ENCODE data around the gene NXPH1. TPM values are rescaled to one million over a fixed set of nuclear protein-coding genes. Genes with fewer than 3 reads are reported as not detected.

The NXPH1 gene
- total RNA-seq, 1 donor from 2014 or later, result not detected

- H3K36me3 Mint-ChIP-seq (ENCODE audit: low read depth), result no peaks in the 10 kb centered on the region
- no peaks in the 10 kb centered on the region for H3K9me3 Mint-ChIP-seq (ENCODE audit: low read depth)
- DNase-seq (ENCODE audit: low spot score), result no peak
- TF ChIP-seq CTCF (IDR thresholded peaks at IDR 0.05), result no peak
- H3K4me3 Mint-ChIP-seq (ENCODE audit: unreplicated experiment), result no peak overlapping the region
- H3K4me1 Mint-ChIP-seq (ENCODE audit: low read depth), result no peaks in the 10 kb centered on the region
- H3K27me3 Mint-ChIP-seq (ENCODE audit: low read depth), result peaks cover 3% of the 10 kb centered on the region
- no peak overlapping the region for H3K27ac Mint-ChIP-seq (ENCODE audit: unreplicated experiment)
Measured at GRCh38 chr7:8549046-8549445, 115.6 kb downstream of the NXPH1 start.

- DNase-seq (ENCODE audit: low spot score), result no peak
- no peak overlapping the region for H3K4me3 Mint-ChIP-seq (ENCODE audit: unreplicated experiment)
- H3K27me3 Mint-ChIP-seq (ENCODE audit: low read depth), result peaks cover 10% of the 10 kb centered on the region
- H3K36me3 Mint-ChIP-seq (ENCODE audit: low read depth), result no peaks in the 10 kb centered on the region
- no peaks in the 10 kb centered on the region for H3K4me1 Mint-ChIP-seq (ENCODE audit: low read depth)
- no peaks in the 10 kb centered on the region for H3K9me3 Mint-ChIP-seq (ENCODE audit: low read depth)
- H3K27ac Mint-ChIP-seq (ENCODE audit: unreplicated experiment), result no peak overlapping the region
- no peak for TF ChIP-seq CTCF (IDR thresholded peaks at IDR 0.05)
Measured at GRCh38 chr7:8560501-8560900, 127.1 kb downstream of the NXPH1 start.

- no peak for TF ChIP-seq CTCF (IDR thresholded peaks at IDR 0.05)
- Mint-ChIP-seq H3K36me3 (ENCODE audit: low read depth) (no peaks in the 10 kb centered on the region), H3K27me3 (ENCODE audit: low read depth) (peaks cover 10% of the 10 kb centered on the region), H3K9me3 (ENCODE audit: low read depth) (no peaks in the 10 kb centered on the region), H3K4me1 (ENCODE audit: low read depth) (no peaks in the 10 kb centered on the region), H3K4me3 (ENCODE audit: unreplicated experiment) (no peak overlapping the region), H3K27ac (ENCODE audit: unreplicated experiment) (no peak overlapping the region)
- no peak for DNase-seq (ENCODE audit: low spot score)
Measured at GRCh38 chr7:8561449-8561848, 128.0 kb downstream of the NXPH1 start.

- H3K4me1 Mint-ChIP-seq (ENCODE audit: low read depth), result no peaks in the 10 kb centered on the region
- no peak overlapping the region for H3K27ac Mint-ChIP-seq (ENCODE audit: unreplicated experiment)
- no peaks in the 10 kb centered on the region for H3K9me3 Mint-ChIP-seq (ENCODE audit: low read depth)
- H3K27me3 Mint-ChIP-seq (ENCODE audit: low read depth), result peaks cover 10% of the 10 kb centered on the region
- no peak overlapping the region for H3K4me3 Mint-ChIP-seq (ENCODE audit: unreplicated experiment)
- TF ChIP-seq CTCF (IDR thresholded peaks at IDR 0.05), result no peak
- H3K36me3 Mint-ChIP-seq (ENCODE audit: low read depth), result no peaks in the 10 kb centered on the region
- DNase-seq (ENCODE audit: low spot score), result no peak
Measured at GRCh38 chr7:8564281-8564680, 130.9 kb downstream of the NXPH1 start.

- H3K36me3 Mint-ChIP-seq (ENCODE audit: low read depth), result no peaks in the 10 kb centered on the region
- no peak for DNase-seq (ENCODE audit: low spot score)
- H3K27ac Mint-ChIP-seq (ENCODE audit: unreplicated experiment), result no peak overlapping the region
- H3K27me3 Mint-ChIP-seq (ENCODE audit: low read depth), result peaks cover 10% of the 10 kb centered on the region
- H3K9me3 Mint-ChIP-seq (ENCODE audit: low read depth), result no peaks in the 10 kb centered on the region
- no peak overlapping the region for H3K4me3 Mint-ChIP-seq (ENCODE audit: unreplicated experiment)
- H3K4me1 Mint-ChIP-seq (ENCODE audit: low read depth), result no peaks in the 10 kb centered on the region
- no peak for TF ChIP-seq CTCF (IDR thresholded peaks at IDR 0.05)
Measured at GRCh38 chr7:8566016-8566415, 132.6 kb downstream of the NXPH1 start.

Measured in chondrocyte (in vitro differentiated cells).